ENCODE data around the gene ADGRE2. TPM values are rescaled to one million over a fixed set of nuclear protein-coding genes. Genes with fewer than 3 reads are reported as not detected.

ADGRE2 gene
- total RNA-seq, 1 experiment from 2014 or later = 4.2 TPM

GRCh38 chr19:14772467-14772866 is 5.9 kb downstream of the ADGRE2 start:
- H3K9me3 ChIP-seq (ENCODE audit: low read length) = no peaks in the 10 kb centered on the region
- POLR2A ChIA-PET (ENCODE audit: unreplicated experiment) = no interaction called here
- no peaks in the 10 kb centered on the region for H3K36me3 ChIP-seq (ENCODE audit: low read depth, low read length)
- BruUV-seq (replicated peaks) = no TSS peak
- H3K27ac ChIP-seq (ENCODE audit: low read length) = no peak overlapping the region
- DNase-seq (no peak), ATAC-seq (no peak)
- peaks cover 8% of the 10 kb centered on the region for H3K4me1 ChIP-seq (ENCODE audit: insufficient read depth, low read length)
- no peaks in the 10 kb centered on the region for H3K79me2 ChIP-seq (ENCODE audit: low read length)
- H2AFZ ChIP-seq (ENCODE audit: low read length) = no peak overlapping the region
- TF ChIP-seq CTCF (conservative IDR thresholded peaks at IDR 0.05; ENCODE audit: low read depth, low read length) = no peak
- TF ChIP-seq EZH2 (IDR thresholded peaks at IDR 0.05; ENCODE audit: low read length, unreplicated experiment) = no peak
- no peak for TF ChIP-seq EZH2phosphoT487 (IDR thresholded peaks at IDR 0.05; ENCODE audit: borderline replicate concordance, low read length)
- no peaks in the 10 kb centered on the region for H3F3A ChIP-seq (ENCODE audit: low read length, unreplicated experiment)
- no peaks in the 10 kb centered on the region for H3K27me3 ChIP-seq (ENCODE audit: low read length)
- no peaks in the 10 kb centered on the region for H3K9me2 ChIP-seq (replicated peaks; ENCODE audit: low read length)
- no peak overlapping the region for H3K4me3 ChIP-seq (ENCODE audit: low read length)
- no peak overlapping the region for H3K9ac ChIP-seq (ENCODE audit: low read length)
- intact Hi-C loops (cut with micrococcal nuclease) = no loop called here
- CTCF ChIA-PET = no interaction called here
- no peaks in the 10 kb centered on the region for H4K20me1 ChIP-seq (ENCODE audit: low read length)
- H3K4me2 ChIP-seq (ENCODE audit: low read length) = no peak overlapping the region

- no peaks in the 10 kb centered on the region for H3K79me2 ChIP-seq (ENCODE audit: low read length)
- peaks cover 3% of the 10 kb centered on the region; the same call in 1 of the 2 replicates for H3K4me1 ChIP-seq (ENCODE audit: insufficient read depth, low read length)
- H3F3A ChIP-seq (ENCODE audit: low read length, unreplicated experiment) = no peaks in the 10 kb centered on the region
- H2AFZ ChIP-seq (ENCODE audit: low read length) = no peak overlapping the region
- no peaks in the 10 kb centered on the region for H3K9me3 ChIP-seq (ENCODE audit: low read length)
- H3K36me3 ChIP-seq (ENCODE audit: low read depth, low read length) = no peaks in the 10 kb centered on the region
- H3K4me2 ChIP-seq (ENCODE audit: low read length) = no peak overlapping the region
- H3K9me2 ChIP-seq (replicated peaks; ENCODE audit: low read length) = no peaks in the 10 kb centered on the region
- no peaks in the 10 kb centered on the region for H4K20me1 ChIP-seq (ENCODE audit: low read length)
- H3K4me3 ChIP-seq (ENCODE audit: low read length) = no peak overlapping the region
- no peak overlapping the region for H3K9ac ChIP-seq (ENCODE audit: low read length)
- POLR2A ChIA-PET (ENCODE audit: unreplicated experiment) = no interaction called here
- TF ChIP-seq CTCF (conservative IDR thresholded peaks at IDR 0.05; ENCODE audit: low read depth, low read length) = no peak
- no peak for TF ChIP-seq EZH2 (IDR thresholded peaks at IDR 0.05; ENCODE audit: low read length, unreplicated experiment)
- TF ChIP-seq EZH2phosphoT487 (IDR thresholded peaks at IDR 0.05; ENCODE audit: borderline replicate concordance, low read length) = no peak
- no peak overlapping the region for H3K27ac ChIP-seq (ENCODE audit: low read length)
- no TSS peak for BruUV-seq (replicated peaks)
- DNase-seq = no peak
- intact Hi-C loops (cut with micrococcal nuclease) = no loop called here
- no peak for ATAC-seq
- CTCF ChIA-PET = no interaction called here
- H3K27me3 ChIP-seq (ENCODE audit: low read length) = no peaks in the 10 kb centered on the region
Measured at GRCh38 chr19:14770944-14771839, 7.2 kb downstream of the ADGRE2 start.

GRCh38 chr19:14770136-14770535 is 8.2 kb downstream of the ADGRE2 start:
- TF ChIP-seq EZH2phosphoT487 (IDR thresholded peaks at IDR 0.05; ENCODE audit: borderline replicate concordance, low read length) (no peak), CTCF (conservative IDR thresholded peaks at IDR 0.05; ENCODE audit: low read depth, low read length) (no peak), EZH2 (IDR thresholded peaks at IDR 0.05; ENCODE audit: low read length, unreplicated experiment) (no peak)

More at GRCh38 chr19:14770136-14770535, 8.2 kb downstream of the ADGRE2 start:
- Histone ChIP-seq H3K27me3 (ENCODE audit: low read length) (no peaks in the 10 kb centered on the region), H3K36me3 (ENCODE audit: low read depth, low read length) (no peaks in the 10 kb centered on the region), H3K4me3 (ENCODE audit: low read length) (no peak overlapping the region), H3K9me2 (replicated peaks; ENCODE audit: low read length) (no peaks in the 10 kb centered on the region), H3F3A (ENCODE audit: low read length, unreplicated experiment) (no peaks in the 10 kb centered on the region), H3K4me2 (ENCODE audit: low read length) (no peak overlapping the region), H3K27ac (ENCODE audit: low read length) (no peak overlapping the region), H2AFZ (ENCODE audit: low read length) (no peak overlapping the region), H3K4me1 (ENCODE audit: insufficient read depth, low read length) (no peaks in the 10 kb centered on the region), H3K79me2 (ENCODE audit: low read length) (no peaks in the 10 kb centered on the region), H3K9ac (ENCODE audit: low read length) (no peak overlapping the region), H3K9me3 (ENCODE audit: low read length) (no peaks in the 10 kb centered on the region), H4K20me1 (ENCODE audit: low read length) (no peaks in the 10 kb centered on the region)
- ATAC-seq = no peak
- no TSS peak for BruUV-seq (replicated peaks)
- ChIA-PET CTCF (no interaction called here), POLR2A (ENCODE audit: unreplicated experiment) (no interaction called here)
- DNase-seq = no peak
- intact Hi-C loops (cut with micrococcal nuclease) = no loop called here

Data from PC-3 (cell line).